GM12873 (cell line): ENCODE results near the gene SHH.

Source experiments
- CTCF ChIP-seq: IDR thresholded peaks from 2 replicates; pipeline ENCODE4 v1.5.1; 2012; ENCODE audit warnings: low read depth, mild to moderate bottlenecking, moderate library complexity, low read length, control low read depth; ENCODE audit not compliant: insufficient read depth; ENCODE audit errors: missing control alignments

SHH gene

GRCh38 chr7:155795951-155796350 is 16.3 kb downstream of the SHH start:
- no peak for TF ChIP-seq CTCF

- TF ChIP-seq CTCF = no peak
Observed at GRCh38 chr7:155795401-155795800, 16.9 kb downstream of the SHH start.

GRCh38 chr7:155794196-155794595 is 18.1 kb downstream of the SHH start:
- no peak for TF ChIP-seq CTCF

- TF ChIP-seq CTCF = no peak
Observed at GRCh38 chr7:155793720-155794119, 18.5 kb downstream of the SHH start.

- TF ChIP-seq CTCF = no peak
Observed at GRCh38 chr7:155792999-155793560, 19.2 kb downstream of the SHH start.

GRCh38 chr7:155792315-155792960 is 19.8 kb downstream of the SHH start:
- TF ChIP-seq CTCF = no peak

- no peak for TF ChIP-seq CTCF
Observed at GRCh38 chr7:155791836-155792235, 20.4 kb downstream of the SHH start.
